Measurements from ENCODE around the gene NHS. TPM values are rescaled to one million over a fixed set of nuclear protein-coding genes. Genes with fewer than 3 reads are reported as not detected.
"Not testable (repeated sequence)": the region's sequence is repeated elsewhere in the genome, so short reads cannot be mapped to it uniquely, and the experiment has no call there.

NHS gene
- total and polyA plus RNA-seq, 4 donors, result 14.1 to 17.7 (median 15.8) TPM

DNA sequence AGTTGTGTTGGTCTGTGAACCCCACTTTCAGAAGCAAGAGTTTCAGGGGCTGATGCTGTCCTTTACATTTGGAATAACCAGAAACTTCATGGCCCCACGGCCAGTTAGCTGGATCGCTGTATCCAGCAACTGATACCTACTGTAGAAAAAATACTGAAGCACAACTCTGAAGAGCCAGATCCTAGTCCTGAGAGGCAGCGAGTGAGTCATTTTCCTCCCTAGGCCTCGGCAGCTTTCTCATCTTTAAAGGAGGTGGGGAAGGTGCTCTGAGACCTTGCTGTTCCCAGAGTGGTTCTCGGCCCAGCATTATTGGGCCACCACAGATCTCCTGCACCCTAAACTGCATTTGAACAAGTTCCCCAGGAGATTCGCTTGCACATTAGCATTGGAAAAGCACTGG lies 63.2 kb downstream of the NHS start:
- no peak overlapping the region for H3K27ac ChIP-seq (ENCODE audit: low read depth, low read length)
- H3K4me3 ChIP-seq (ENCODE audit: low read depth, low read length), result no peak overlapping the region
- 93% methylated on average over 3 of the region's 6 CpGs for WGBS (ENCODE audit: insufficient coverage)
- H3K9me3 ChIP-seq (ENCODE audit: control insufficient read depth, insufficient read depth, low read length), result no peaks in the 10 kb centered on the region
- no peaks in the 10 kb centered on the region for H3K36me3 ChIP-seq (ENCODE audit: control insufficient read depth, insufficient read depth, low read length)
- H3K27me3 ChIP-seq (ENCODE audit: control insufficient read depth, insufficient read depth, low read length), result peaks cover 45% of the 10 kb centered on the region
- no peak for DNase-seq (ENCODE audit: low read depth in 4 of 6, low spot score in 6 of 6)
- no peaks in the 10 kb centered on the region for H3K4me1 ChIP-seq (ENCODE audit: control insufficient read depth, insufficient read depth, low read length)

DNA sequence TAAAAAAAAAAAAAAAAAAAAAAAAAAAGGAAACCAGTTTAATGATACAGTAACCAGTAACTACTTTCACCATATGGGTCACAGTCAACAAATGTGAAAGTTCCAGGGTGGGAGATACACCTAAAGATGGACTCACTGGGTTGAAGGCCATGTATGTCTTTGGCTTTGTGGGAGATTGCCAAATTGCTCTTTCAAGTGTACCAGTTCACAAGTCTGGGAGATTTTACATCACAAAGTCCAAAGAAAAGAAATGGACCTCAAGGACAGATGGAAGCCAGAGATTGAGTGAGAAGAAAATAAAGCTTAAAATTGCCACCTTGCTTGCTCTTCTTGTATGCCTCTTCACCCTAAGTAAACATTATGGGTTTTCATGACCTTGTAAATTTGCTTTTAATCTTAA lies 65.3 kb downstream of the NHS start:
- Histone ChIP-seq H3K36me3 (ENCODE audit: control insufficient read depth, insufficient read depth, low read length) (no peaks in the 10 kb centered on the region), H3K27me3 (ENCODE audit: control insufficient read depth, insufficient read depth, low read length) (peaks cover 57% of the 10 kb centered on the region), H3K9me3 (ENCODE audit: control insufficient read depth, insufficient read depth, low read length) (no peaks in the 10 kb centered on the region), H3K27ac (ENCODE audit: low read depth, low read length) (no peak overlapping the region), H3K4me1 (ENCODE audit: control insufficient read depth, insufficient read depth, low read length) (no peaks in the 10 kb centered on the region), H3K4me3 (ENCODE audit: low read depth, low read length) (no peak overlapping the region)
- DNase-seq (ENCODE audit: low read depth in 4 of 6, low spot score in 6 of 6), result no peak

DNA sequence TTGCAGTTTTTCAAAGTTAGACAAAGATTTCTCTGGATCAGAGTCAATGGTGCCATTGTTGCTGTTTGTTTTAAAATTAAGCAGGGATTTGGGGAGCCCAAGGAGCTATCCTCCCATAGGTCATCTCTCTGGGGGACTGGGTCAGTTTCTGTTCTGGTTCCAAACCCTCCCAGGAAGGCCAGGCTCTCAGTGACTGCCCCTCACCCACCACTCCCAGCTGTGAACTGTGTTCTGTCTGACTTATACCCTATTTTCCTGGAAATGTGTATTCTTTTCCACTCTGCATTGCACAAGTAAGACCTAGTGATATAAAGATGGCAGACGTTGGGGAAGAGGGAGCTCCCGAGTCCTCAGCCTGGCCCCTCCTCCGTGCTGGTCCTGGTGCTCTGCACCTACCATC lies 65.8 kb downstream of the NHS start:
- DNase-seq (ENCODE audit: low read depth in 4 of 6, low spot score in 6 of 6), result no peak
- Histone ChIP-seq H3K27me3 (ENCODE audit: control insufficient read depth, insufficient read depth, low read length) (peaks cover 57% of the 10 kb centered on the region), H3K4me3 (ENCODE audit: low read depth, low read length) (no peak overlapping the region), H3K9me3 (ENCODE audit: control insufficient read depth, insufficient read depth, low read length) (no peaks in the 10 kb centered on the region), H3K36me3 (ENCODE audit: control insufficient read depth, insufficient read depth, low read length) (no peaks in the 10 kb centered on the region), H3K4me1 (ENCODE audit: control insufficient read depth, insufficient read depth, low read length) (no peaks in the 10 kb centered on the region), H3K27ac (ENCODE audit: low read depth, low read length) (no peak overlapping the region)
- 80% methylated on average over 1 of the region's 3 CpGs for WGBS (ENCODE audit: insufficient coverage)

DNA sequence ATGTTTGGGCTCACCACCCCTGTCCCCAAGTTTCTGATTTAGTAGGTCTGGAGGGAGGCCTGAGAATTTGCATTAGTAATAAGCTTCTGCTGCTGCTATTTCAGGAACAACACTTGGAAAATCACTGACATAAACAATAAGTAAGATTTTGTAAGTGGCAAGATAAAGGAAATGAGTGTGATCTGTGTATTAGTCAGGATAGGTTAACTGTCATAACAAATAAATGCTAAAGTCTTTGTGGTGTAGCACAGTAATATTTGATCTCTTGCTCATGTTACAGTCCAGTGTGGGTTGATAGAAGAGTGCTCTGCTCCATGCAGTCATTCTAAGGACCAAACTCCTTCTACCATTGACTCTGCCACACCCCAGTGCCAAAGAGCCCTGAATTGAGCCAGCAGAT lies 67.0 kb downstream of the NHS start:
- H3K27me3 ChIP-seq (ENCODE audit: control insufficient read depth, insufficient read depth, low read length), result peaks cover 55% of the 10 kb centered on the region
- H3K4me3 ChIP-seq (ENCODE audit: low read depth, low read length), result no peak overlapping the region
- H3K4me1 ChIP-seq (ENCODE audit: control insufficient read depth, insufficient read depth, low read length), result no peaks in the 10 kb centered on the region
- H3K9me3 ChIP-seq (ENCODE audit: control insufficient read depth, insufficient read depth, low read length), result no peaks in the 10 kb centered on the region
- H3K27ac ChIP-seq (ENCODE audit: low read depth, low read length), result no peak overlapping the region
- no peak for DNase-seq (ENCODE audit: low read depth in 4 of 6, low spot score in 6 of 6)
- H3K36me3 ChIP-seq (ENCODE audit: control insufficient read depth, insufficient read depth, low read length), result no peaks in the 10 kb centered on the region

DNA sequence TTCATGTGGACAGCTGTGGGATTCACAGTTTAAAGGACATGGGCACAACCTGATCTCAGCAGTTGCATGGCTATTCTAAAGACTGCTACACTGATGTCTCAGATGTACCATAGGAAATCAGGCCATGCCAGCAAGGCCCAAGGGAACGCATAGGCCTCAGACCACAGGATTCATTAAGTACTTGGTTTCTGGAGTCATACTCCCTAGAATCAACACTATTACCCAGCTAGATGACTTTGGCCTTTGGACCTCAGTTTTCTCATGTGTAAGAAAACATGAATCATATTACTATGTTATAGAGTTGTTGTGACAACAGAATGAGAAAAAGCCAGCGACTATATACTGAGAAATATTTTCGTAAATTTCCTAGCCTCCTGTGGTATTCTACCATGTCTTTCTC lies 67.9 kb downstream of the NHS start:
- H3K4me1 ChIP-seq (ENCODE audit: control insufficient read depth, insufficient read depth, low read length), result no peaks in the 10 kb centered on the region
- no peak for DNase-seq (ENCODE audit: low read depth in 4 of 6, low spot score in 6 of 6)
- H3K36me3 ChIP-seq (ENCODE audit: control insufficient read depth, insufficient read depth, low read length), result no peaks in the 10 kb centered on the region
- H3K4me3 ChIP-seq (ENCODE audit: low read depth, low read length), result no peak overlapping the region
- H3K9me3 ChIP-seq (ENCODE audit: control insufficient read depth, insufficient read depth, low read length), result no peaks in the 10 kb centered on the region
- peaks cover 53% of the 10 kb centered on the region for H3K27me3 ChIP-seq (ENCODE audit: control insufficient read depth, insufficient read depth, low read length)
- WGBS (ENCODE audit: insufficient coverage), result 100% methylated on average over 1 of the region's 3 CpGs
- no peak overlapping the region for H3K27ac ChIP-seq (ENCODE audit: low read depth, low read length)

DNA sequence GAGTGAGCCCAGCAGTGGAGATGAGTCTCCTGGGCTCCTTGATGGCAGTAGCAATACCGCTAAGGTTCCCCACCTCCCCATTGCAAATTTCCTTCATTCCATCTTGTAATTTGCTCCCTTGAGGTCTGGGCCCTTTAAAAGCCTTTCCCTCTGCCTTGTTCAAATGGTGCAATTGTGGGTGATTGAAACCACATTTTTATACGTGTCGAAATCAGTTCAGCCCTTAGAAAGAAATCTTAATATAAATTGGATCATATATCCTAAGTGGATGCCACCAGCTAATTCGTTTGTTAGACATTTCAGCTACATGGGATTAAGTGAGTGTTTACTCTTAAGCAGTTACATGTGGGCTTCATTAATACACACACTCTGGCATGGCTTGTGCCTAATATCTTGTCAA lies 68.6 kb downstream of the NHS start:
- H3K36me3 ChIP-seq (ENCODE audit: control insufficient read depth, insufficient read depth, low read length), result no peaks in the 10 kb centered on the region
- no peak overlapping the region for H3K27ac ChIP-seq (ENCODE audit: low read depth, low read length)
- DNase-seq (ENCODE audit: low read depth in 4 of 6, low spot score in 6 of 6), result peak in 1 of 6 donors; percentile 18
- H3K27me3 ChIP-seq (ENCODE audit: control insufficient read depth, insufficient read depth, low read length), result peaks cover 53% of the 10 kb centered on the region
- H3K4me3 ChIP-seq (ENCODE audit: low read depth, low read length), result no peak overlapping the region
- no peaks in the 10 kb centered on the region for H3K4me1 ChIP-seq (ENCODE audit: control insufficient read depth, insufficient read depth, low read length)
- no peaks in the 10 kb centered on the region for H3K9me3 ChIP-seq (ENCODE audit: control insufficient read depth, insufficient read depth, low read length)
- WGBS (ENCODE audit: insufficient coverage), result no CpG with 5 or more reads among the region's 4 CpGs

DNA sequence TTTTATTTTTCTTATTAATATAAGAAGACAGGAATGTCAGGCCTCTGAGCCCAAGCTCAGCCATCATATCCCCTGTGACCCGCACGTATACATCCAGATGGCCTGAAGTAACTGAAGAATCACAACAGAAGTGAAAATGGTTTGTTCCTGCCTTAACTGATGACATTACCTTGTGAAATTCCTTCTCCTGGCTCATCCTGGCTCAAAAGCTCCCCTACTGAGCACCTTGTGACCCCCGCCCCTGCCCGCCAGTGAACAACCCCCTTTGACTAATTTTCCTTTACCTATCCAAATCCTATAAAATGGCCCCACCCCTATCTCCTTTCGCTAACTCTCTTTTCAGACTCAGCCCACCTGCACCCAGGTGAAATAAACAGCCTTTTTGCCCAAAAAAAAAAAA lies 71.3 kb downstream of the NHS start:
- not testable (repeated sequence) for H3K36me3 ChIP-seq (ENCODE audit: control insufficient read depth, insufficient read depth, low read length); H3K4me1 ChIP-seq (ENCODE audit: control insufficient read depth, insufficient read depth, low read length); DNase-seq (ENCODE audit: low read depth in 4 of 6, low spot score in 6 of 6); H3K9me3 ChIP-seq (ENCODE audit: control insufficient read depth, insufficient read depth, low read length); H3K4me3 ChIP-seq (ENCODE audit: low read depth, low read length); H3K27ac ChIP-seq (ENCODE audit: low read depth, low read length)
- WGBS (ENCODE audit: insufficient coverage), result 82% methylated on average over 2 of the region's 5 CpGs
- H3K27me3 ChIP-seq (ENCODE audit: control insufficient read depth, insufficient read depth, low read length), result peaks cover 65% of the 10 kb centered on the region

DNA sequence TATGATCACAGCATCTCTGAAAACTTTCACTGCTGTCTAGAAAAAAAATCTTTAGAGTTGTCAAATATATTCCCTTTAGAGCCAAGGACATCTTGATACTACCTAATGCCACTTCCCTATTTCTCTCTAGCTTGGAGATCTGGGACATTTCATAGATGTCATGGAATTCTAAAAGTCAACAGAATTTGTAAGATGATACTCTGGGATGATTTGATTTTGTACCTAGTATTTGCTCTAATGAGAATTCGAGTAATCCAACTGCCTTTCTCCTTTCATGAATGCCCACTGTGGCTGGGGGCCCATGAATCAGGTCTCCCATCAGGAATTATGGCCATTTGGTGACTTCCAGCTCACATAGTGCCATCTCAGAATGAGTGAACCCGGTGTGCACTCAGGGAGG lies 73.2 kb downstream of the NHS start:
- no peak for DNase-seq (ENCODE audit: low read depth in 4 of 6, low spot score in 6 of 6)
- WGBS (ENCODE audit: insufficient coverage), result 60% methylated on average over 1 of the region's 2 CpGs
- peaks cover 61% of the 10 kb centered on the region for H3K27me3 ChIP-seq (ENCODE audit: control insufficient read depth, insufficient read depth, low read length)
- no peak overlapping the region for H3K27ac ChIP-seq (ENCODE audit: low read depth, low read length)
- H3K4me1 ChIP-seq (ENCODE audit: control insufficient read depth, insufficient read depth, low read length), result no peaks in the 10 kb centered on the region
- H3K36me3 ChIP-seq (ENCODE audit: control insufficient read depth, insufficient read depth, low read length), result no peaks in the 10 kb centered on the region
- no peak overlapping the region for H3K4me3 ChIP-seq (ENCODE audit: low read depth, low read length)
- no peaks in the 10 kb centered on the region for H3K9me3 ChIP-seq (ENCODE audit: control insufficient read depth, insufficient read depth, low read length)

DNA sequence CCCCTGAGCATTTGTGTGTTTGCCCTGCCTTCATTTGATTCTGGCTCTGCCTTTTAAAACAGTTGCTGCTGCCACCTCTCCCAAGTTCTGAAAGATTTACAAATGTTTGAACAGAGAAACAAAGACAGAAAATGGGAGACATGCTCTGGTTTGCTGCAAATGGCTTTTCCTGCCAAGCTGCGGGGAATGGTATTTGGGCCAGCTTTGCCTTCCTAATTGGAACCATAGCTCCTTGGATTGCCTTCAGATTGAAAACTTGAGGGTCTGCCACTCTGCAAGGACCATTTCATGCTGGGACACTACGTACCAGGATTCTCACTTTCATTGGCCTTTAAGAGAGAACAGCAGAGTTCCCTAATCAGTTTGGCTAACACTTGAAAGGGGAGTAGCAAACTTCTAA lies 74.9 kb downstream of the NHS start:
- H3K27ac ChIP-seq (ENCODE audit: low read depth, low read length), result no peak overlapping the region
- WGBS (ENCODE audit: insufficient coverage), result 40% methylated on average over 1 of the region's 2 CpGs
- DNase-seq (ENCODE audit: low read depth in 4 of 6, low spot score in 6 of 6), result peak in 1 of 6 donors; percentile 58
- no peak overlapping the region for H3K4me3 ChIP-seq (ENCODE audit: low read depth, low read length)
- H3K9me3 ChIP-seq (ENCODE audit: control insufficient read depth, insufficient read depth, low read length), result no peaks in the 10 kb centered on the region
- no peaks in the 10 kb centered on the region for H3K36me3 ChIP-seq (ENCODE audit: control insufficient read depth, insufficient read depth, low read length)
- peaks cover 63% of the 10 kb centered on the region for H3K27me3 ChIP-seq (ENCODE audit: control insufficient read depth, insufficient read depth, low read length)
- no peaks in the 10 kb centered on the region for H3K4me1 ChIP-seq (ENCODE audit: control insufficient read depth, insufficient read depth, low read length)

DNA sequence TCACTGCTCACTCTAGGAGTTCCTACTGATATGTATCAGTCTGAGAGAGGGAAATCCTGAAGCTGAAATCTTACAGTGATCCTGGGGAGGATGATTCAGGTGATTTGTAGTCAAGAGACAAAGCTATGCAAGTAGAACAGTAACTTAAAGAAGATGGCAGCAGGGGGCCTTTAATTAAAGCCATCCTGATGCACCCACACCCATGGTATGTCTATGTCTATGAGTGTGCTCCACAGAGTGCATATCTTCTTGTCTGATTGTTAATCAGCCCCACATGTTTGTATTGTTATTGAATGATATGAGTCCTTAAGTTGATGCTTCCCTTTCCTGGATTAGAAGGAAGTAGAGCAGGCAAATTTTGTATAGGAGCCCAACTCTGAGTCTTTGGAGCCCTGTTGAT lies 78.8 kb downstream of the NHS start:
- H3K4me1 ChIP-seq (ENCODE audit: control insufficient read depth, insufficient read depth, low read length), result no peaks in the 10 kb centered on the region
- no peak overlapping the region for H3K4me3 ChIP-seq (ENCODE audit: low read depth, low read length)
- H3K27me3 ChIP-seq (ENCODE audit: control insufficient read depth, insufficient read depth, low read length), result peaks cover 71% of the 10 kb centered on the region
- H3K36me3 ChIP-seq (ENCODE audit: control insufficient read depth, insufficient read depth, low read length), result no peaks in the 10 kb centered on the region
- H3K9me3 ChIP-seq (ENCODE audit: control insufficient read depth, insufficient read depth, low read length), result no peaks in the 10 kb centered on the region
- DNase-seq (ENCODE audit: low read depth in 4 of 6, low spot score in 6 of 6), result no peak
- no peak overlapping the region for H3K27ac ChIP-seq (ENCODE audit: low read depth, low read length)

DNA sequence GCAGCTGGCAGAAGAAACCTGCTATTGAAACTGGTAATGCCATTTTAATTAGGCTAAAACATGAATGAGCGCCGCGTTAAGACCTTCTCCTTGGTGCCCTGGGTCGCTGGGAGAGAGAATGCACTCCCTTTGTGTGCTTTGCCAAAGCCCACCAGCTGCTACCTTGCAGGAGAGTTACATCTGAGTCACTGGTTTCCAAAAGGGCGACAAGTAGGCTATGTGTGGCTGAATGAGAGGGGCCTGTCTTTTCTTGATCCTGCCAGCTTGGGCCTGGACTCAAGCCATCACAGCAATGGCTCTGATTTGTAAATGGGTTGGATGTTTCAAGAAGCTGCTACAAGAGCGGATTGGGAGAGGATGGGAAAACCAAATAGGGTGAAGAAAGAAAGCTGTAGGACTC lies 81.5 kb downstream of the NHS start:
- no peaks in the 10 kb centered on the region for H3K4me1 ChIP-seq (ENCODE audit: control insufficient read depth, insufficient read depth, low read length)
- no peaks in the 10 kb centered on the region for H3K9me3 ChIP-seq (ENCODE audit: control insufficient read depth, insufficient read depth, low read length)
- H3K27ac ChIP-seq (ENCODE audit: low read depth, low read length), result no peak overlapping the region
- peaks cover 72% of the 10 kb centered on the region for H3K27me3 ChIP-seq (ENCODE audit: control insufficient read depth, insufficient read depth, low read length)
- DNase-seq (ENCODE audit: low read depth in 4 of 6, low spot score in 6 of 6), result peak; percentile 22 to 90 (median 58)
- H3K4me3 ChIP-seq (ENCODE audit: low read depth, low read length), result no peak overlapping the region
- WGBS (ENCODE audit: insufficient coverage), result 25% methylated on average over 6 of the region's 6 CpGs
- no peaks in the 10 kb centered on the region for H3K36me3 ChIP-seq (ENCODE audit: control insufficient read depth, insufficient read depth, low read length)

Measured in spinal cord (tissue), 10 donors.